C4-2B (cell line): ENCODE data around the gene LHX2.

ENCODE experiments used
- H3K27ac ChIP-seq: fragments of 450-650 bp; 2 replicates; pipeline ENCODE4 v1.5.1; 2017
- CTCF ChIP-seq: fragments of 450-650 bp; conservative IDR thresholded peaks from 2 replicates; pipeline ENCODE4 v1.5.1; 2017; ENCODE audit warnings: mild to moderate bottlenecking
- ZFX ChIP-seq: fragments of 450-650 bp; IDR thresholded peaks from 2 replicates; pipeline ENCODE4 v1.6.1; 2017

LHX2 gene

GRCh38 chr9:124012368-124013301 lies 1.1 kb downstream of the LHX2 start:
- no peak overlapping the region for H3K27ac ChIP-seq
- TF ChIP-seq CTCF = no peak
- TF ChIP-seq ZFX = no peak

GRCh38 chr9:124013309-124014210 lies 2.0 kb downstream of the LHX2 start:
- no peak for TF ChIP-seq CTCF
- no peak for TF ChIP-seq ZFX
- no peak overlapping the region for H3K27ac ChIP-seq

- no peak overlapping the region for H3K27ac ChIP-seq
- TF ChIP-seq ZFX = no peak
- TF ChIP-seq CTCF = no peak
Observed at GRCh38 chr9:124014211-124014955, 2.8 kb downstream of the LHX2 start.

- no peak for TF ChIP-seq ZFX
- no peak overlapping the region for H3K27ac ChIP-seq
Observed at GRCh38 chr9:124014956-124015660, 3.5 kb downstream of the LHX2 start.

GRCh38 chr9:124015661-124016131 lies 4.1 kb downstream of the LHX2 start:
- TF ChIP-seq ZFX (no peak), CTCF (no peak)
- H3K27ac ChIP-seq = no peak overlapping the region

GRCh38 chr9:124016175-124017050 lies 4.8 kb downstream of the LHX2 start:
- H3K27ac ChIP-seq = no peak overlapping the region
- TF ChIP-seq CTCF (no peak), ZFX (no peak)
